ENCODE measurements around the gene WNT5A.

GRCh38 chr3:55423782-55424181 lies 63.3 kb downstream of the WNT5A start:
- TF ChIP-seq CTCF (IDR thresholded peaks at IDR 0.05; ENCODE audit: poor library complexity): no peak
- no peak for TF ChIP-seq EZH2 (IDR thresholded peaks at IDR 0.05; ENCODE audit: borderline replicate concordance)
- no peak for TF ChIP-seq EZH2phosphoT487 (IDR thresholded peaks at IDR 0.05; ENCODE audit: low read depth, severe bottlenecking, unreplicated experiment)

Measured in hepatocyte (in vitro differentiated cells).